Measurements from ENCODE around the gene GNL2.
A peak's percentile ranks its signal among the peaks of the same experiment; 100 is the strongest.

- TF ChIP-seq CTCF (conservative IDR thresholded peaks at IDR 0.05; ENCODE audit: low read depth, low read length) (peak; percentile 74), EZH2 (IDR thresholded peaks at IDR 0.05; ENCODE audit: borderline replicate concordance, low read depth, low read length, poor library complexity, severe bottlenecking) (no peak)
Observed at GRCh38 chr1:37561133-37562132, 34.3 kb downstream of the GNL2 start.

All from A673 (cell line).